Endothelial cell of umbilical vein (primary cell): ENCODE results near the gene ITGAE. TPM values are rescaled to one million over a fixed set of nuclear protein-coding genes. Genes with fewer than 3 reads are reported as not detected.

Experiments used
- BruUV-seq: library from RNA; stranded (reverse); fragments of 400-500 nt; replicated peaks from 2 replicates; lab custom pipeline; 2021; lab: Mats Ljungman, UMichigan
- CTCF ChIA-PET: fragments of 300-600, 350-600 bp; sonication (Branson Sonifier 250); formaldehyde crosslinking; loops from one replicate; lab custom pipeline; 2021; ENCODE audit warnings: antibody characterized with exemption, inconsistent platforms; lab: Charles Lee
- POLR2A ChIA-PET: fragments of 300-600, 350-600 bp; sonication (Branson Sonifier 250); formaldehyde crosslinking; loops from one replicate; lab custom pipeline; 2021; ENCODE audit warnings: antibody characterized with exemption, inconsistent platforms; lab: Charles Lee
- DNase-seq: peaks from one replicate; pipeline ENCODE4 v3.0.0-alpha.2; 2011; ENCODE audit warnings: low read depth, low spot score
- FAIRE-seq: peaks from 2 replicates; lab custom pipeline; 2011; peaks lifted over from hg19 to GRCh38; lab: Jason Lieb, UNC
- H2AFZ ChIP-seq: 2 replicates; pipeline ENCODE4 v1.6.0; 2012; ENCODE audit warnings: low read depth, low read length, control low read depth, inconsistent platforms
- H3K27ac ChIP-seq: 2 replicates; pipeline ENCODE4 v1.5.1; 2011; ENCODE audit warnings: low read depth, mild to moderate bottlenecking, control low read depth, low read length, moderate library complexity; ENCODE audit not compliant: insufficient read depth
- H3K27me3 ChIP-seq, 2 experiments: 2 replicates each; pipeline versions ENCODE4 v1.6.0 to v1.6.1; 2011; ENCODE audit warnings: low read length in 2 of 2, mixed read lengths in 1 of 2; ENCODE audit not compliant: control insufficient read depth in 2 of 2, insufficient read depth in 2 of 2
- H3K36me3 ChIP-seq, 2 experiments: 2 replicates in 1 of 2; 3 replicates in 1 of 2; pipeline ENCODE4 v1.5.1; 2011; ENCODE audit warnings: low read length in 2 of 2, mild to moderate bottlenecking in 1 of 2, moderate library complexity in 1 of 2; ENCODE audit not compliant: control insufficient read depth in 2 of 2, insufficient read depth in 2 of 2; ENCODE audit errors: extremely low read depth in 1 of 2
- H3K4me1 ChIP-seq: 3 replicates; pipeline ENCODE4 v1.5.1; 2011; ENCODE audit warnings: mild to moderate bottlenecking, low read length; ENCODE audit not compliant: control insufficient read depth, insufficient read depth; ENCODE audit errors: extremely low read depth
- H3K4me2 ChIP-seq: 2 replicates; pipeline ENCODE4 v1.6.1; 2011; ENCODE audit warnings: low read length, control low read depth, mixed read lengths; ENCODE audit not compliant: insufficient read depth
- H3K4me3 ChIP-seq, 3 experiments: fragments of 200-600 bp in 1 of 3; sonication (generic), shearing (Covaris generic) in 1 of 3; replicated peaks in 1 of 3; 2 replicates each; pipeline ENCODE4 v1.5.1; 2011 to 2016; ENCODE audit warnings: control low read depth in 3 of 3, low read length in 3 of 3, mild to moderate bottlenecking in 2 of 3, inconsistent platforms in 1 of 3, low read depth in 1 of 3, moderate library complexity in 1 of 3; ENCODE audit not compliant: insufficient read depth in 1 of 3
- H3K79me2 ChIP-seq: 2 replicates; pipeline ENCODE4 v1.6.0; 2012; ENCODE audit warnings: low read length, inconsistent platforms; ENCODE audit not compliant: control insufficient read depth, insufficient read depth
- H3K9ac ChIP-seq: replicated peaks from 2 replicates; pipeline ENCODE3; 2011; ENCODE audit warnings: low read length, control low read depth; ENCODE audit not compliant: insufficient read depth; ENCODE audit errors: extremely low read depth
- H3K9me1 ChIP-seq: replicated peaks from 3 replicates; pipeline ENCODE4 v1.6.0; 2011; ENCODE audit warnings: mild to moderate bottlenecking, low read length; ENCODE audit not compliant: control insufficient read depth, insufficient read depth; ENCODE audit errors: extremely low read depth
- H3K9me3 ChIP-seq: replicated peaks from 2 replicates; pipeline ENCODE4 v1.5.1; 2012; ENCODE audit warnings: low read length, inconsistent platforms; ENCODE audit not compliant: control insufficient read depth, insufficient read depth
- H4K20me1 ChIP-seq: replicated peaks from 2 replicates; pipeline ENCODE3; 2011; ENCODE audit warnings: mild to moderate bottlenecking, low read length; ENCODE audit not compliant: control insufficient read depth, insufficient read depth; ENCODE audit errors: extremely low read depth
- CTCF ChIP-seq, 2 donors: IDR thresholded peaks; 1 replicate in 1 of 2; 2 replicates in 1 of 2; pipeline ENCODE4 v1.5.1; 2011; ENCODE audit warnings: low read length in 2 of 2, mild to moderate bottlenecking in 2 of 2, moderate library complexity in 2 of 2, control low read depth in 1 of 2, inconsistent platforms in 1 of 2, low read depth in 1 of 2; ENCODE audit not compliant: insufficient read depth in 1 of 2; ENCODE audit errors: extremely low read depth in 1 of 2
- EZH2 ChIP-seq: IDR thresholded peaks from 2 replicates; pipeline ENCODE4 v1.6.1; 2012; ENCODE audit warnings: borderline replicate concordance, low read depth, mild to moderate bottlenecking, moderate library complexity, low read length, inconsistent platforms; ENCODE audit not compliant: severe bottlenecking
- FOS ChIP-seq: IDR thresholded peaks from 2 replicates; pipeline ENCODE4 v1.6.1; 2011; ENCODE audit warnings: mild to moderate bottlenecking, low read length, moderate library complexity, borderline replicate concordance; ENCODE audit not compliant: insufficient read depth
- GATA2 ChIP-seq: IDR thresholded peaks from 2 replicates; pipeline ENCODE4 v1.7.0; 2011; ENCODE audit warnings: low read depth, mild to moderate bottlenecking, moderate library complexity, mixed read lengths, low read length; ENCODE audit not compliant: insufficient read length, insufficient read depth
- JUN ChIP-seq: IDR thresholded peaks from 2 replicates; pipeline ENCODE4 v1.6.1; 2011; ENCODE audit warnings: borderline replicate concordance, low read depth; ENCODE audit not compliant: insufficient read length, insufficient read depth
- MYC ChIP-seq: IDR thresholded peaks from one replicate; pipeline ENCODE4 v1.6.1; 2011; ENCODE audit warnings: mild to moderate bottlenecking, low read depth, low read length
- POLR2A ChIP-seq: IDR thresholded peaks from 2 replicates; pipeline ENCODE4 v1.6.1; 2012; ENCODE audit warnings: low read depth, mild to moderate bottlenecking, control low read depth, low read length
- POLR2AphosphoS5 ChIP-seq: IDR thresholded peaks from 2 replicates; pipeline ENCODE4 v1.6.1; 2012; ENCODE audit warnings: low read depth, mild to moderate bottlenecking, control low read depth, low read length, moderate library complexity; ENCODE audit not compliant: insufficient read depth
- dilution Hi-C: fragments of 300-500 bp; cut with MboI; formaldehyde crosslinking; loops from one replicate; pipeline ENCODE4 v1.15.0; 2019; ENCODE audit warnings: low sequenced_read_pairs; ENCODE audit not compliant: extremely low pct_ligation_motif_present
- intact Hi-C: fragments of 100-400 bp; cut with micrococcal nuclease; formaldehyde crosslinking; loops from one replicate; pipeline ENCODE4 v1.10.0; 2022
- polyA plus RNA-seq, 4 experiments: library from polyadenylated mRNA; depleted of rRNA in 3 of 4; stranded (reverse) in 3 of 4; unstranded in 1 of 4; fragments of >200 nt; gene quantifications; 2 replicates each; pipeline versions ENCODE4 v1.2.1 to v1.2.3, GENCODE V29; 2011 to 2012; ENCODE audit warnings: missing spikeins in 1 of 4
- total RNA-seq: library from RNA; stranded (reverse); gene quantifications from 2 replicates; pipeline ENCODE4 v1.2.3, GENCODE V29; 2021
- TF ChIP-seq, protein P1 (sequence below): IDR thresholded peaks from 2 replicates; pipeline ENCODE4 v1.6.1; 2011; ENCODE audit not compliant: insufficient read depth, insufficient read length

ITGAE gene
- total and polyA plus RNA-seq, 2 donors (not counting 3 experiments of a cell fraction or from before 2014, with no cell fraction given) = 29.6 to 71.6 TPM

GRCh38 chr17:3738562-3739295 is 62.3 kb downstream of the ITGAE start:
- H3K4me2 ChIP-seq = no peak overlapping the region
- no peak overlapping the region for H3K27ac ChIP-seq
- no peak overlapping the region for H2AFZ ChIP-seq
- dilution Hi-C loops (no loop called here), intact Hi-C loops (loop anchor here (5.0 kb wide), 2 partner anchors 109 to 691 kb away; partner anchors contain the start of gene NCBP3)
- no peak overlapping the region for H3K9ac ChIP-seq
- CTCF ChIA-PET = interaction anchor here (0.9 to 6.1 kb wide), 24 partner anchors 10 to 690 kb away, joined by 3 to 112 read pairs (median 8); partner anchors contain the start of genes HASPIN and NCBP3
- no peaks in the 10 kb centered on the region for H3K36me3 ChIP-seq
- H3K27me3 ChIP-seq = peaks cover 0 to 5% of the 10 kb centered on the region in 2 experiments
- no peak for TF ChIP-seq EZH2
- TF ChIP-seq CTCF (IDR thresholded peaks at IDR 0.05; ENCODE audit: extremely low read depth in 1 of 2, insufficient read depth in 1 of 2, low read depth in 1 of 2, low read length in 2 of 2) = no peak
- TF ChIP-seq, protein P1, sequence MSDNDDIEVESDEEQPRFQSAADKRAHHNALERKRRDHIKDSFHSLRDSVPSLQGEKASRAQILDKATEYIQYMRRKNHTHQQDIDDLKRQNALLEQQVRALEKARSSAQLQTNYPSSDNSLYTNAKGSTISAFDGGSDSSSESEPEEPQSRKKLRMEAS = no peak
- TF ChIP-seq POLR2A = no peak
- no peak for TF ChIP-seq POLR2AphosphoS5
- TF ChIP-seq GATA2 = no peak
- no peak for TF ChIP-seq JUN
- no peak for TF ChIP-seq MYC
- TF ChIP-seq FOS = no peak
- BruUV-seq = no TSS peak
- no peaks in the 10 kb centered on the region for H3K9me3 ChIP-seq
- H3K4me1 ChIP-seq = no peaks in the 10 kb centered on the region
- POLR2A ChIA-PET = interaction anchor here (0.6 kb wide), 1 partner anchor 13 kb away, joined by 3 read pairs; no protein-coding TSS in a partner anchor
- no peaks in the 10 kb centered on the region for H3K79me2 ChIP-seq
- H3K4me3 ChIP-seq = no peak overlapping the region
- no peak for DNase-seq
- FAIRE-seq = no peak
- no peaks in the 10 kb centered on the region for H3K9me1 ChIP-seq
- H4K20me1 ChIP-seq = no peaks in the 10 kb centered on the region
